GM12864 (cell line): ENCODE measurements around the gene CCDC167.

ENCODE experiments used
- DNase-seq: peaks from one replicate; pipeline ENCODE4 v3.0.0-alpha.2; 2011; ENCODE audit warnings: low read depth
- H3K4me3 ChIP-seq: 2 replicates; pipeline ENCODE4 v1.5.1; 2011; ENCODE audit warnings: mild to moderate bottlenecking, low read depth, low read length, control low read depth
- CTCF ChIP-seq: IDR thresholded peaks from 2 replicates; pipeline ENCODE4 v1.5.1; 2011; ENCODE audit warnings: low read depth, mild to moderate bottlenecking, moderate library complexity, low read length, control low read depth, inconsistent platforms; ENCODE audit errors: missing control alignments

CCDC167 gene

GRCh38 chr6:37485291-37485702, 14.4 kb downstream of the CCDC167 start:
- peak; percentile 32 for TF ChIP-seq CTCF
- H3K4me3 ChIP-seq, result no peak overlapping the region
- DNase-seq, result no peak

GRCh38 chr6:37484786-37485170, 14.9 kb downstream of the CCDC167 start:
- TF ChIP-seq CTCF, result no peak
- DNase-seq, result no peak

GRCh38 chr6:37483917-37484785, 15.5 kb downstream of the CCDC167 start:
- peak; percentile 91 for TF ChIP-seq CTCF
- no peak overlapping the region for H3K4me3 ChIP-seq
- DNase-seq, result no peak

More at GRCh38 chr6:37484786-37485170, 14.9 kb downstream of the CCDC167 start:
- H3K4me3 ChIP-seq, result no peak overlapping the region

GRCh38 chr6:37483252-37483901, 16.3 kb downstream of the CCDC167 start:
- DNase-seq, result no peak
- no peak overlapping the region for H3K4me3 ChIP-seq
- TF ChIP-seq CTCF, result no peak

GRCh38 chr6:37482606-37483251, 17.0 kb downstream of the CCDC167 start:
- H3K4me3 ChIP-seq, result no peak overlapping the region
- DNase-seq, result no peak
- no peak for TF ChIP-seq CTCF

- no peak overlapping the region for H3K4me3 ChIP-seq
- DNase-seq, result no peak
- no peak for TF ChIP-seq CTCF
Measured at GRCh38 chr6:37481711-37482605, 17.7 kb downstream of the CCDC167 start.
